Activated T-helper 1 cell treated with anti-CD3 and anti-CD28 coated beads, Interleukin-12 subunit alpha, Interleukin-12 subunit beta, Interleukin-2, Interleukin-4 antibody, amounts not matched to agents 30 ng/mL and 10 ng/mL and 1 ng/mL, durations not matched to agents 14 hours and 24 hours and 36 hours (primary cell): ENCODE results near the gene STX8. TPM values are rescaled to one million over a fixed set of nuclear protein-coding genes. Genes with fewer than 3 reads are reported as not detected.
"Not testable (repeated sequence)": the region's sequence is repeated elsewhere in the genome, so short reads cannot be mapped to it uniquely, and the experiment has no call there.

ENCODE experiments used
- DNase-seq: peaks from one replicate; pipeline ENCODE4 v3.0.0; 2021; ENCODE audit warnings: low spot score
- H3K27ac Mint-ChIP-seq: one replicate; pipeline ENCODE4 v1.8.0; 2021; ENCODE audit warnings: mild to moderate bottlenecking, mixed read lengths
- H3K27me3 Mint-ChIP-seq: one replicate; pipeline ENCODE4 v1.8.0; 2022; ENCODE audit warnings: mild to moderate bottlenecking, moderate library complexity, mixed read lengths; ENCODE audit not compliant: insufficient read depth
- H3K36me3 Mint-ChIP-seq: one replicate; pipeline ENCODE4 v1.8.0; 2021; ENCODE audit warnings: low read depth, mixed read lengths
- H3K4me1 Mint-ChIP-seq: one replicate; pipeline ENCODE4 v1.8.0; 2021; ENCODE audit warnings: low read depth, mixed read lengths
- H3K4me3 Mint-ChIP-seq: one replicate; pipeline ENCODE4 v1.8.0; 2021; ENCODE audit warnings: mild to moderate bottlenecking, moderate library complexity, mixed read lengths
- H3K9me3 Mint-ChIP-seq: one replicate; pipeline ENCODE4 v1.8.0; 2021; ENCODE audit warnings: mixed read lengths
- intact Hi-C: fragments of 100-400 bp; cut with micrococcal nuclease; formaldehyde crosslinking; loops from one replicate; pipeline ENCODE4 v1.15.1; 2024
- total RNA-seq: library from RNA; stranded (reverse); gene quantifications from 2 replicates; pipeline ENCODE4 v1.2.3, GENCODE V29; 2022

Gene STX8
- total RNA-seq, 1 donor from 2014 or later, result 47.2 TPM

DNA sequence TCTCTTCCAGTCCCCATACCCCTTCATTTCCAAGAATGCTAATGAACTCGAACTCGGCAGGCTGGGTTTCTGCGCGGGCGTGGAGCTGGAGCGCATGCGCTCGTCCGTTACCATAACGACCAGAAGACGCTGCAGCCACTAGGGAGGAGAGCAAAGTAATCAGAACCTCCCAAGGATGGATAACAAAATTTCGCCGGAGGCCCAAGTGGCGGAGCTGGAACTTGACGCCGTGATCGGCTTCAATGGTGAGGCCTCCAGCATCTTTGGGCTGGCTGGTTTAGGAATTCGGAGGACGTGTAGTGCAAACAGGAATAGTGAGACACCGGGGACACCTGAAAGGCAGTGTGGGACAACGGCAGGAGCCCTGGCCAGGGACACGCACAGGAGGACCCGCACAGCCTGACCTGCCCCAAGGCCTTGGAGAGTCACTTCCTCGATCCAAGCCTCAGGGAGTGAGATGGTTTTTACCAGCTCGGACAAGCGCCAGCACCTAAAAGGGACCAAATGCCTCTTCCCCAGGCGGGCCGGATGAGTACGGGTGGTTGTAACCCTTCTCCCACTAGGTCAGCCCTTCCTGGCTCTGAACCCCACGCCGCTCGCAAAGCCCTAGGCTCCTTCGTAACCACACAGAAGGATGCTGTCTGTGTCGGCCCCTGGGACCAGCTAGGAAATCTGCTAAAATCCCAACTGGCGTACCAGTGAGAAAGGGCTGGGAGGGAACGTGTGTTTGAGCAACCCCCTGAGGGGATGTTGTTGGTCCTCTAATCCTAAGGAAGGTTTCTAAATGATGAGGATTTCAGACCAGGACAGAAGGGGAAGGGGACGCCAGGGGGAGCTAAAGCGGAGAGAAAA lies 1.1 kb upstream of the STX8 start, which contains the start of gene CFAP52:
Gene CFAP52 (plus strand): TSS at position 122 of the 852 bp plus-strand sequence. CDS start 54 bp downstream, at position 176.
- Mint-ChIP-seq H3K27me3 (peaks cover 5% of the 10 kb centered on the region), H3K4me1 (peaks cover 18% of the 10 kb centered on the region), H3K27ac (peak within 1 kb of the TSS; percentile 83), H3K4me3 (peak within 1 kb of the TSS; percentile 99), H3K9me3 (no peaks in the 10 kb centered on the region), H3K36me3 (no peaks in the 10 kb centered on the region)
- intact Hi-C loops, result loop anchor here (2.0 kb wide), 1 partner anchor 68 kb away; the partner anchor contains the start of gene USP43
- peak; percentile 69 for DNase-seq

DNA sequence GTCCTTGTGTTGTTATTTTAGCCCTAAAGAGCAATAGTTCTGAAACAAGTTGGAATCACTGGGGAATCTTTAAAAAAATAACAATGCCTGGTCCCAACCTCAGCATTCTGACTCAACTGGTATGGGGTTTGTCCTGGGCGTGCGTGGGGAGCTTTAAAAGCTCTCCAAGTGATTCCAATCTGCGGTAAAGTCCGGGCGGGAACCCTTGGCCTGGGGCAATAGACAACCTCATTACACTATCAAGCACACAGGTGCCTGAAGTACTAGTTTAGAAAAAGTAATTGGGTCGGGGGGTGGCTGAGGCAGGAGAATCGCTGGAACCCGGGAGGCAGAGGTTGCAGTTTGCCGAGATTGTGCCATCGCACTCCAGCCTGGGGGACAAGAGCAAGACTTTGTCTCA lies 4.4 kb downstream of the STX8 start:
- Mint-ChIP-seq H3K4me3 (no peak overlapping the region), H3K27me3 (no peaks in the 10 kb centered on the region)
- intact Hi-C loops, result no loop called here

DNA sequence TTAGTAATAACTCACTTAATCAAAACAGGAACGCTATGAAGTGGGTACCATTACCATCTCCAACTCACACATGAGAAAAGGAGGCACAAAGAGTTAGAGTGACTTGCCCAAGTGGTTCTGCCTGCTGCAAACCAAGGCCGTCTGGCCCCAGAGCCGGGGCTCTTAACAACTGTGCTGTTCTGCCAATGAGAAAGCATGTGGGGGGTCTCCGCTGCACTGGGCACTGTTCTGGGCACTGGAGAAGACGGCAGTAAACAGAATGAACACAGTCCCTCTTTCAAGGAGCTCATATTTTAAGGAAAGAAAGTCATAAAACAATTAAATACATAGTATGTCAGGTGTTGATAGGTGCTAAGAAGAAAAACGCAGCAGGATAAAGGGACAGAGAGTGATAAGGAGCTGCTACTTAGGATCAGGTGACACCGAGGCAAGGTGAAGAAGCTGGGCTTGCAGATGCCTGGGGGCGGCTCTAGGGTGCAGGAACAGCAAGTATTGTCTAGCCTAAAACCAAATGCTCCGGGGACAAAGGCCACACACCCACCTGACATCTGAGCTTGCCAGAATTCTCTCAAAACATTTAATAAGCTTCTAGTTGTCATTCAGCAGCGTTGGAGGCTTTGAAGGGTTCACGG lies 6.5 kb downstream of the STX8 start:
- Mint-ChIP-seq H3K27ac (no peak overlapping the region), H3K4me1 (peaks cover 25% of the 10 kb centered on the region), H3K36me3 (peaks cover 28% of the 10 kb centered on the region), H3K9me3 (no peaks in the 10 kb centered on the region), H3K27me3 (no peaks in the 10 kb centered on the region), H3K4me3 (no peak overlapping the region)
- intact Hi-C loops, result no loop called here
- DNase-seq, result no peak

More for the DNA sequence above, 4.4 kb downstream of the STX8 start:
- H3K27ac Mint-ChIP-seq, result no peak overlapping the region
- H3K9me3 Mint-ChIP-seq, result no peaks in the 10 kb centered on the region
- no peak for DNase-seq
- peaks cover 18% of the 10 kb centered on the region for H3K4me1 Mint-ChIP-seq
- peaks cover 20% of the 10 kb centered on the region for H3K36me3 Mint-ChIP-seq

DNA sequence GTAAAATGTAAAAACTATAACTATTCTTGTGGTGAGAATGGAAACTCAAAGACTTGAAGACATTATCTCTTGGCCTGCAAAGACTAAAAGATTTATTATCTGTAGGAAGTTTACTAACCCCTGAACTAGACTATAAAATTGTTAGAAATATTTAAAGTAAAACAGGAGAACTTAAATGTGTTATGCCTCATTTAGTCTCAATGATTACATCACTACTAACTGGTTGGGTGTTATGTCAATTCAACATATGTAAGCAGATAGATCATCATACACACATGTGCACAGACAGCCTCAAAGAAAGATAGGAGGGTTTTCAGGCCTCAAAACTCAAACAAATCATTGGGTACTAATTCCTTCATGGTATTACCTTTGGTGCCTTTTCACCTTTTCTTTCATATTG lies 7.6 kb downstream of the STX8 start:
- no peak overlapping the region for H3K27ac Mint-ChIP-seq
- no peak for DNase-seq
- peaks cover 32% of the 10 kb centered on the region for H3K36me3 Mint-ChIP-seq
- no peak overlapping the region for H3K4me3 Mint-ChIP-seq
- intact Hi-C loops, result no loop called here
- no peaks in the 10 kb centered on the region for H3K27me3 Mint-ChIP-seq
- H3K4me1 Mint-ChIP-seq, result peaks cover 19% of the 10 kb centered on the region
- no peaks in the 10 kb centered on the region for H3K9me3 Mint-ChIP-seq

DNA sequence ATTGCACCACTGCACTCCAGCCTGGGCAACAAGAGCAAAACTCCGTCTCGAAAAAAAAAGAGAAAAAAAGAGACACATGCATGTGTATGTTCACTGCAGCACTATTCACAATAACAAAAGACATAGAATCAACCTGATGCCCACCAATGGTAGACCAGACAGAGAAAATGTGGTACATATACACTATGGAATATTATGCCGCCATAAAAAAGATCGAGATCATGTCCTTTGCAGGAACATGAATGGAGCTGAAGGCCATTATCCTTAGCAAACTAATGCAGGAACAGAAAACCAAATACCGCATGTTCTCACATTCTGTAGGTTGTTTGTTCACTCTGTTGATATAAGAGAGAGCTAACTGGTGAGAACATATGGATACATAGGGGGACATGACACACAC lies 8.9 kb downstream of the STX8 start:
- H3K27me3 Mint-ChIP-seq, H3K9me3 Mint-ChIP-seq, H3K4me3 Mint-ChIP-seq, DNase-seq, intact Hi-C loops: not testable (repeated sequence)
- Mint-ChIP-seq H3K4me1 (peaks cover 19% of the 10 kb centered on the region), H3K27ac (peak overlapping the region; percentile 10), H3K36me3 (peaks cover 33% of the 10 kb centered on the region)

DNA sequence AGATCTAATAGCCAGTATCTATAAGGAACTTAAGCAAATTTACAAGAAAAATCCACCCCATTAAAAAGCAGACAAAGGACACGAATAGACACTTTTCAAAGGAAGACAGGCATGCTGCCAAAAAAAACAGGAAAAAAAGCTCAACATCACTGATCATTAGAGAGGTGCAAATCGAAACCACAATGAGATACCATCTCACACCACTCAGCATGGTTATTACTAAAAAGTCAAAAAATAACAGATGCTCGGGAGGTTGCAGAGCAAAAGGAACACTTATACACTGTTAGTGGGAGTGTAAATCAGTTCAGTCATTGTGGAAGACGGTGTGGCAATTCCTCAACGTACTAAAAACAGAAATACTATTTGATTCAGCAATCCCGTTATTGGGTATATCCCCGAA lies 9.6 kb downstream of the STX8 start:
- Mint-ChIP-seq H3K4me1 (peaks cover 19% of the 10 kb centered on the region), H3K27ac (no peak overlapping the region), H3K9me3 (no peaks in the 10 kb centered on the region), H3K27me3 (no peaks in the 10 kb centered on the region), H3K36me3 (peaks cover 33% of the 10 kb centered on the region), H3K4me3 (no peak overlapping the region)
- intact Hi-C loops, result no loop called here
- DNase-seq, result no peak

DNA sequence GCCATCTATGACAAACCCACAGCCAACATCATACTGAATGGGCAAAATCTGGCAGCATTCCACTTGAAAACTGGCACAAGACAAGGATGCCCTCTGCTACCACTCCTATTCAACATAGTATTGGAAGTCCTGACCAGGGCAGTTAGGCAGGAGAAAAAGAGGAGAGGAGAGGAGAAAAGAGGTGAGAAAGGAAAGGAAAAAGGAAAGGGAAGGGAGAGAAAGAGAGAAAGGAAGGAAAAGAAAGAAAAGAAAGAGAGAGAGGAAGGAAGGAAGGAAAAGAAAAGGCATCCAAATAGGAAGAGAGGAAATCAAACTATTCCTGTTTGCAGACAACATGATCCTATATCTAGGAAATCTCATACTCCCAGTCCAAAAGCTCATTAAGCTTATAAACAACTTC lies 11.5 kb downstream of the STX8 start:
- intact Hi-C loops, result no loop called here
- no peak for DNase-seq
- Mint-ChIP-seq H3K27me3 (no peaks in the 10 kb centered on the region), H3K4me3 (no peak overlapping the region), H3K27ac (no peak overlapping the region), H3K4me1 (peaks cover 19% of the 10 kb centered on the region), H3K9me3 (no peaks in the 10 kb centered on the region), H3K36me3 (peaks cover 33% of the 10 kb centered on the region)

DNA sequence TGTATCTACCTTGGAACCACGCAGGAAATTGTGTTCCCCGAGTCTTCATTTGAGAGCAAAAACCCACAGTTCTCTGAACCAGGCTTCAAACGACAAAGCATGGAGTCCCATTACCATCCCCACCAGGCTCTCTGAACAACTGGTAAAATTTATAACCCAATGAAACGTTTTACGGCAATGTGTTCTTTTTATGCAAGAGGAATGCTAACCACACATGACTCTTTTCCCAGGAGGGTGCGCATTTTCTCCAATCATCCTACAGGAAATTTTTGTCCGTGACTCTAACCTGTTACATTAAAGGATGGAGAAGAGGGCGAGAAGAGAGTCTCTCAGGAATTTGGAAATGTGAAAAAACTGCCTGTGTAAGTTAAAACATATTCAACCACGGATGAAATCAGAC lies 17.8 kb downstream of the STX8 start:
- H3K36me3 Mint-ChIP-seq, result peaks cover 2% of the 10 kb centered on the region

DNA sequence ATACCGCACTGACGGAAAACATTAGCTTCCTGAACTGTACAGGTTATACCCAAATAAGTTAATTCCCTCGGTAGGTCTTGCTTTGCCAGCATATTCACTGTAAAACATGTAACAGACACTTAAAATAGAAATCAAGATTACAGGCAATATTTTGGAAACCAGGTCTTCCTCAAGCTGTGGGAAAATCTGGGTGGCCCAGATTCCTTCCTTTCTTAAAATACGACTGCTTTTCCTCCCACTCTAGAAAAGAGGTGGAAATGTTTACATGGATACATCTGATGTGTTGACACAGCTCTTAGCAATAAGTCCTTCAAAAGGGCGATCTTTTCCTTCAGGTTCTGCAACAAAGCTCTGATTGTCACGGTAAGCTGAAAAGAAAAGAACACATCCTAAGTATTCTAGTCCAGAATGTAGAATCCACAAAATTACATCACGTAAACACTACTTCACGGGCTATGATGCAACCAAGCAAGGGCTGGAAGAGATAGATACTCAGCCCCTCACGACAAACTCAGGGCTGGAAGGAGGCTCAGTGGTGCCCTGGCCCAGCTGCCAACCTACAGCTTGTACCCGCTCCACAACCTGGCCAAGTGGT lies 18.4 kb downstream of the STX8 start:
- Mint-ChIP-seq H3K4me3 (no peak overlapping the region), H3K4me1 (no peaks in the 10 kb centered on the region), H3K36me3 (no peaks in the 10 kb centered on the region), H3K27me3 (no peaks in the 10 kb centered on the region), H3K9me3 (no peaks in the 10 kb centered on the region), H3K27ac (no peak overlapping the region)
- intact Hi-C loops, result loop anchor here (10.0 kb wide), 1 partner anchor 152 kb away; no protein-coding TSS in a partner anchor
- DNase-seq, result no peak

More for the DNA sequence above, 17.8 kb downstream of the STX8 start:
- H3K4me1 Mint-ChIP-seq, result no peaks in the 10 kb centered on the region
- H3K9me3 Mint-ChIP-seq, result no peaks in the 10 kb centered on the region
- intact Hi-C loops, result loop anchor here (10.0 kb wide), 1 partner anchor 153 kb away; no protein-coding TSS in a partner anchor
- H3K27me3 Mint-ChIP-seq, result no peaks in the 10 kb centered on the region
- no peak overlapping the region for H3K27ac Mint-ChIP-seq
- no peak for DNase-seq
- no peak overlapping the region for H3K4me3 Mint-ChIP-seq

DNA sequence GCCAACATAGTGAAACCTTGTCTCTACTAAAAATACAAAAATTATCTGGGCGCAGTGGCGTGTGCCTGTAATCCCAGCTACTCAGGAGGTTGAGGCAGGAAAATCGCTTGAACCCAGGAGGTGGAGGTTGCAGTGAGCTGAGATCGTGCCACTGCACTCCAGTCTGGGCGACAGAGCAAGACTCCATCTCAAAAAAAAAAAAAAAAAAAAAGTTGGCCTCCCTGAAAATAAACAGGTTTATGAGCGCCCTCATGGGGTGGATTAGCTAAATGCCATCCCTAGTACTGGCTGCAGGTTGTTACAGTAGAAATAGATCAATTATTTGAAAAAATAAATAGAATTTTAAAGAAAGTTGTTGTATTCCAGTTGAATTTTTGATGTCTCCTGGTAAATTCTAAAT lies 20.9 kb downstream of the STX8 start:
- not testable (repeated sequence) for H3K4me3 Mint-ChIP-seq

DNA sequence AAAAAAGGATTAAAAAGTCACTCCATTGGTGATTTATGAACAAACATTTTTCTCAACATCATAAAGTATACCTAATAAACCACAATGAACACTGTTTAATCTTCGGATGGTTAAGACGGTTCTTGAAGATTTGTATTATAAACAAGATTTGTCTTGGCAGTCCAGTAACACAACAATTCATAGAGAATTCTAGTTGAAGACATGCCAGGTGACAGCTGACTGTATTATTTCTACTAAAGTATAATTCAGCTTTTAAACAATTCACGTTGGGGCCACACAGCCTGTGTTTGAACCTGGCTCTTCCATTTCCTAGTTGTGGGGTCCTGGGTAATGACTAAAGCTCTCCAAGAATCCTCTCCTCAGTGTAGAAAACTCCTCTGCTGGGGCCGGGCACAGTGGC lies 22.0 kb downstream of the STX8 start:
- intact Hi-C loops, result loop anchor here (10.0 kb wide), 1 partner anchor 149 kb away; no protein-coding TSS in a partner anchor
- Mint-ChIP-seq H3K9me3 (no peaks in the 10 kb centered on the region), H3K27ac (no peak overlapping the region), H3K36me3 (no peaks in the 10 kb centered on the region), H3K27me3 (no peaks in the 10 kb centered on the region), H3K4me3 (no peak overlapping the region), H3K4me1 (no peaks in the 10 kb centered on the region)
- no peak for DNase-seq

More for the DNA sequence above, 20.9 kb downstream of the STX8 start:
- not testable (repeated sequence) for H3K4me1 Mint-ChIP-seq, H3K27me3 Mint-ChIP-seq, H3K36me3 Mint-ChIP-seq, H3K9me3 Mint-ChIP-seq, H3K27ac Mint-ChIP-seq
- intact Hi-C loops, result loop anchor here (10.0 kb wide), 1 partner anchor 150 kb away; no protein-coding TSS in a partner anchor
- DNase-seq, result peak; percentile 19

DNA sequence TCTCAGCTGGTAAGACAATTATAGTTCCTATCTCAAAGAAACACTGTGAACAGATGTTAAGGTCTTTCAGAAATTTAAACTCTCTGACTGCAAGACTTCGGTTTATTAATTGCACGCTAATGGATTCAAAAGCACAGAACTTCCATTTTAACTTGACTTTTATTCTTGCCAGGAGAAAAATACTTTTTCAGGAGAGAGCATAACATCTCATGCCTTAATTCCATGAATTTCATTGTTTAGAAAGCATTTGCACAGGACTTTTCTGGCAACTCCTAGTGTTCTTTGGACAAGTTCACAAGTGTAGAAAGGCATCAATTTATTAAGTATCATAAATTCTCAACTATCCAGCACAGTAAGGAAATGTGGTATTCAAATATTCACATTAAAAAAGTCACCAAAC lies 22.4 kb downstream of the STX8 start:
- no peak for DNase-seq
- Mint-ChIP-seq H3K27me3 (no peaks in the 10 kb centered on the region), H3K27ac (no peak overlapping the region), H3K9me3 (no peaks in the 10 kb centered on the region), H3K4me1 (no peaks in the 10 kb centered on the region), H3K36me3 (no peaks in the 10 kb centered on the region), H3K4me3 (no peak overlapping the region)
- intact Hi-C loops, result loop anchor here (10.0 kb wide), 1 partner anchor 148 kb away; no protein-coding TSS in a partner anchor

DNA sequence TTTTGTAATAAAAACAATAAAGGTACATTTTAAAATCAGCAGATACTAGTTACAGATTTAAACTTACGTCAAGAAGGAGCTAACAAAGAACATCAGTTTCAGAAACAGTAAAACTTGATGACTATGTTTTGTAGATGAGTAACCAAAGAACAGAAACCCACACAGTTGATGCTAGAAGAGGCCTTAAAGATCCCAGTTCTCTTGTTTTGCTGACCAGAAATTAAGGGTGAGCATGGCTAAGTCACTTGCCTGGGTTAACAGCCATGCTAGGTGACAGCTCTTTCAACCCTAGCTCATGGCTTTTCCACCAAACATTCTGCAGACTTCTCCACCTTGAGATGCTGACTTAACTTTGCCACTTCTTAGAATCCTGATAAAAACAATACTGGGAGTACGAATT lies 26.4 kb downstream of the STX8 start:
- no peaks in the 10 kb centered on the region for H3K4me1 Mint-ChIP-seq
- H3K27me3 Mint-ChIP-seq, result no peaks in the 10 kb centered on the region
- H3K27ac Mint-ChIP-seq, result no peak overlapping the region
- no peak overlapping the region for H3K4me3 Mint-ChIP-seq
- DNase-seq, result no peak
- H3K36me3 Mint-ChIP-seq, result no peaks in the 10 kb centered on the region
- H3K9me3 Mint-ChIP-seq, result no peaks in the 10 kb centered on the region
- intact Hi-C loops, result no loop called here
